ENCODE data around the gene FTCDNL1.

Gene FTCDNL1

DNA sequence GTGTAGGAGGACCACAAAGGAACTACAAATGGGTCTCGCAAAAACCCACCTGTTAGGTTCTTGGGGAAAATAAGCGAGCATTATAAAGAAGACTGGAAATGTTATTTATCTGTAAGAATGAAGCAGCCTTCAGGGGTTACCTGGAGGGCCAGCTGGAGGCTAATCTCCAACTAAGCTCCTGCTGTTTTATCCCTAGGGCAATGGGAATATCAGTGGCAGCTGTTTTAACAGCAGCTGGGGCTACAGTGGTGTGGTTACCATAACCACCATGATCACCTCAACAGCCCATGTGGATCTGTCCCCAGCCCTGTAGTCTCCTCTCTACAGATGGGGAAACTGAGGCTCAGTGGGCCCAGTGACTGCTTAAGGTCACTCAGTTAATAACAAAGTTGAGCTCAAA, 108.1 kb downstream of the FTCDNL1 start:
- no peak for DNase-seq (ENCODE audit: low read depth)

DNA sequence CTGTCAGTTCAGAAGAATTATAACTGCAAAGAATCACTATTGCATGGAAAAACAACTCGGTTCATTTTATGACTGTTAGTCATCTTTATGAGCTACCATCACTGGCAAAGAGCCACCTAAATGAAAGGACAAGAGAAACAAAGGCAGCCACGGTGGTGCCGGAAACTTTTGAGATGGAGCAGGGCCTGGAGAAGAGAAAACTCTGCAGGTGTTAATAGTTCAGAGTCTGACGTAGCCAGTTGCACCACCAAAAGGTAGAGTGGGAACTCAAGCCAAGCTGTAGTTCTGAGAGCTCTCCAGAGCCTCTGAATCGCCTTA, 110.9 kb downstream of the FTCDNL1 start:
- DNase-seq (ENCODE audit: low read depth) = no peak

DNA sequence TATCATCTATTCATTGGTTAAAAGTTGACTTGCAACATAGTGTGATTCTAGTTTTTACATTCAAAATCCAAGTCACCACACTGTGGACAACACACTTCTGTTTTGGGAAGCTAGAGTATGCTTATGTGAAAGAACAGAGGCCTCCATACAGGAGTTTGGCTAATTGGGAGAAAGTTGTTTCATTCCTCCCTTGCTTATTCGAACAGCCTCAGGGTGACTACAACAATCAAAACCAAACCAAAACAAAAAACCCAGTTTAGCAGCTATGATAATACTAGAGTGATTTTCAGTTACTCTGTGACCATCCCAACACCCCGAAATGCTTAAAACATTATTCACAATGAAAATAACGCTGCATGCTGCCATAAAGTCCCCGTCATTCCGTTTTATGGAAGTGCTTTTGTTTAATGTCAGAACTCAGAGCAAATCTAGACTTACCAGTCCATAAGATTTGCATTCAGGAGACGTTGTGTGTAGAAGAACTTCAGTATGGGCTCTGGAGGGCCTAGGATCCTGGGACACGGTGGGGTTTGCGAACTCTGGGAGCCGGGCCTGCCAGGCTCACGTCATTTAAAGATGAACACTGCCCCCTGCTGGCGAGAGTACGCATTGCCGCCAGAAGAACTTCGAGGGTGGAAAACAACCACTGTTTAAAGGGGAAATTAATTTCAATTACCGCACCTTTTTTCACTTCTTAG, 111.4 kb downstream of the FTCDNL1 start:
- DNase-seq (ENCODE audit: low read depth) = peak; percentile 51

DNA sequence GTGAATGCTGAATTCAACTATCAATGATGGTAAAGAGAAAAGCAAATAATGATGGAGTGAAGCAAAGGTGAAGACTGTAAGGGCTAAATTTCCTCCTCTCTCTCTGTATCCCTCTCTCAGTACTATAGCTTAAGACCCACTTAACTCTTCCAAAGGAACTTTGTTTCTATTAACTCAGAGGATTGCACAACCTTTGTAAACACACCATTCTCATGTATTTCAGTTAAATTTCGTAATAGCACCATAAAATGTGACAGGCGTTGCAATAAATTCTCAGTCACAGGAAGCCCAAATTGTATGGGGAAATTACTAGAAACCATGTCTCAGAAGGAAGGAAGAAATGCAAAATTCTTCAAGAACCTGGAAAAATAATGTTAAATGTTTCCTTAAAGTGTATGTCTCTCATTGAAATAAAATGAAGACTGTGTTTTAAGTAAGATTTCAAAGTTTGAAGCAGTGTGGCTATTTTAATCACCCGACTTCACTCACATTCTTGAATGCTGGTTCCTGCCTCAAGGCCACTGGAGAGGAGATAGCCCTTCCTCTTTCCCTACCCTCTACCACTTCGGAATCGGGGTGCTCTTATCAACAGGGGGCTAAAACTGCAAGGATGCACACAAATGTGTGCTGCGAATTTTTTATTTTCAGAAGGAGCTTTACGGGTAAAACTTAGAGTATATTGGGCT, 112.1 kb downstream of the FTCDNL1 start:
- no peak for DNase-seq (ENCODE audit: low read depth)

DNA sequence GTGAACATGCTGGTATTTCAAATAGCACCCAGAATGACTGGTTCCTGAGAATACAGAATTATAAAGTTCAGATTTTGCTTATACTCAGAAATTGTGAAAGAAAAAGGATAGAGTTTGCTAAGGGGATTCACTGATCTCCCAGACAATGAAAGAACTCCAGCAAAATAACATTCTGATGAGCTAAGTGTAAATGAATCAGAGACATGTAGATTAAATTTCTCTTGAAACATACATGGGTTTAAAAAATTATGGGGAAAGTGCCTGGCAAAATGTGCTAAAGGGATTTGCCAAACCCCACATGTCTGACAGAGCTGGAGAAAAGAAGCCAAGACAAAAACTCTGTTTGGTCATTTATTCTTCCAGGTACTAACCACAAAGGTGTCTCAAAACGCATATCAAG, 116.3 kb downstream of the FTCDNL1 start:
- DNase-seq (ENCODE audit: low read depth) = no peak

DNA sequence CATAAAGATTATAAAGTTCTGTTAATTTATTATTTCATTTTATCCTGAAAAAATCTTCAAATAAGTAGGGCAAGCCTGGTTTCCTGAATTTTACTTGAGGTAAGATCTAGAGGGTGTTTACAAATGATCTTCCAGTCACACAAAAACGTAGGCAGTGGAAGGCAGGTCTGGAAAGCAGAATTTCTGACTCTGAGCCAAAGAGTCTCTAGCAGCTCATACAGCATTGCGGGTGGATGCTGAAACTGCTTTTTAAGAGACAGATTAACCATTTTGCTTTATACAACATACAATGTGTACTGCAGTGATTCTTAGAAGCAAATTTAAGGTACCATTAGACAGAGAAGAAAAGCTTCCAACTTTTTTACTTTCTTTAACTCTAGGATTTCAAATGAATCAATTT, 117.0 kb downstream of the FTCDNL1 start:
- no peak for DNase-seq (ENCODE audit: low read depth)

DNA sequence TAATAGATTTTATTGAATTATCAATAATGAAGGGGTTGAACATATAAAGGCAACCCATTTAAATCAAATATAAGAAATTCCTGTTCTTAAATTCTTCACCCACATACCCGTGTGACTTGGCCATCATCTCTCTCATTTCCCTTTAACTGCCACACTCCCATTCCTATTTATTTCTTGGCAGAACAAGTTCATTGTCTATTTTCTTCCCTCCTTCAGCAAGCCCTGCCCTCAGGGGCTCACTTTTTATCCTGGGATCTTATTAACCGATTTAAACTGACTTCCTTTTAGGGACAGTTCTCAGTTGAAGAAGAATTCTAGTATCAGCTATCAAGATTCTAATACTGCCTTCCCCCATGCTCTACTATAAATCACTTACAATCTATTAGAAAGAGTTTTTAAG, 123.2 kb downstream of the FTCDNL1 start:
- no peak for DNase-seq (ENCODE audit: low read depth)

DNA sequence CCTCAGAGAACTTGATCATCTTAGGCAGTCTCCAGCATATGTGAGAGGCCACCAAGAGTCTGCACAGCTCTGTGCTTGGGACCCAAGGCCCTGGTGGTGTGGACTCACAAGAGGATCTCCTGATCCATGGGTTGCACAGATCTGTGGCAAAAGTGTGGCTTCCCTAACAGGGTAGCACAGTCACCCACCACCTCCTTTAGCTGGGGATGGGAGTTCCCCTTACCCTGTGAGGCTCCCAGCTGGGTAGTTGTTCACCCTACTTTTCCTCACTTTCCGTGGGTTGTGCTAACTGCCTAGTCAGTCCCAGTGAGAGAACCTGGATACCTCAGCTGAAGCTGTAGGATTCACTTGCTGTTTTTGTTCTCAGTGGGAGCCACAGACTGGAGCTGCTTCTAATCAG, 123.7 kb downstream of the FTCDNL1 start:
- no peak for DNase-seq (ENCODE audit: low read depth)

DNA sequence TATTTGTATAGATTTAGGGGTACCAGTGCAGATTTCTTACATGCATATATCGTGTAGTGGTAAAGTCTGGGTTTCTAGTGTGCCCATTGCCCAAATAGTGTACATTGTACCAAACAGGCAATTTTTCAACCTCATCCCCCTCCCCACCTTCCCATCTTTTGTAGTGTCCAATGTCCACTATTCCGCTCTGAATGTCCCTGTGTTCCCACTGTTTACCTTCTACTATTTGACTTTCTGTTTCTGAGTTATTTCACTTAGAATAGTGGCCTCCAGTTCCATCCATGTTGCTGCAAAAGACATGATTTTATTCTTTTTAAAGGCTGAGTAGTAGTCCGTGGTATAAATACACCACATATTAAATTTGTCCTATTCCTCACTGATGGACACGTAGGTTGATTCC, 132.9 kb downstream of the FTCDNL1 start:
- DNase-seq (ENCODE audit: low read depth) = no peak

DNA sequence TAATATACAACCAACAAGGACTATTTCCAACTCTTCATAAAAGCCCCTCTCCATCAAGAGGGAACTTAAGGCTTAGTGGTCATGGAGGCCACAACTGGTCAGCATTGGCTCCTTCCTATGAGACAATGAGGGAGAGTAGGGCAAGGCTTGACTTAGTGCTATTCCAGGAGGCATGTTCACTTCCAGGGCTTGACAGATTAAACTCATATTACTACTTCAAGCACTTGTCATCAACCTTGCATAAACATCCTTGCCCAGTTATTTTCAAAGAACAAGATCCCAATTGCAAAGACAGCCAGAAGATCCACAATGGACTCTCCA, 133.4 kb downstream of the FTCDNL1 start:
- no peak for DNase-seq (ENCODE audit: low read depth)

DNA sequence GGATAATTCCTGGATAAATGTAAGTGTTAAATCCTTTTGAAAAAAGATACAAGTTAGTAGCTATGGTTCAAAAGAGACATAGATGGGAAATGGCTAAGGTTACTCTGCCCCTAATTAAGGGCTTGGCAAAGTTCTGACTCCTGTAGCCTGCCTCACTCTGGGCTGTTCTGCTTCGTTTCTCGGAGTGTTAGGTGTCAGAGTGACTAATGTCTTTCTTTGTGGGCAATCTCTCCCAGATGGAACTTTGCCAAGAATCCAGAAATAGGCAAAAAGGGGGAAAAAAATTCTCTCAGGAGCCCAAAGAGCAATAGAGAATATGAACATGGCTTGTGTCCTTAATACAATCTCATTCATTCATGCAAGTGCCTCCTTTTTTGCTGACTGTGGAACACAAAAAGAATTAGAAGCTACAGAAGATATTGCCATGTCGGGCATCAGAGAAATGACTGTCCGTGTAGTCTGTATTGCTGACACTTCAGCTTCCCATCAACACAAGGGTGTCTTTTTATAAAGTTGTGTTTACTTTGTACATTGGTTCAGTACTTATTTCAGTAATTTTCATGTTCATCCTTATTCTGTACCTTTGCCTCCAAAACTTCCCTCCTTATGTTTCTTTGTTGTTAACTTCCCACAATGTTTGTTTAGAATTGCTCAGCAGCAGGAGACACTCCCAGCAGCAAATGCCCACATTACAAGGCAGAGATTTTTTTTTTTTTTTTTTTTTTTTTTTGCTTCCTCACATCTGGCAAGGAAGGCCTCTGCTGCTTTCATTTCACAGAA, 134.0 kb downstream of the FTCDNL1 start:
- no peak for DNase-seq (ENCODE audit: low read depth)

DNA sequence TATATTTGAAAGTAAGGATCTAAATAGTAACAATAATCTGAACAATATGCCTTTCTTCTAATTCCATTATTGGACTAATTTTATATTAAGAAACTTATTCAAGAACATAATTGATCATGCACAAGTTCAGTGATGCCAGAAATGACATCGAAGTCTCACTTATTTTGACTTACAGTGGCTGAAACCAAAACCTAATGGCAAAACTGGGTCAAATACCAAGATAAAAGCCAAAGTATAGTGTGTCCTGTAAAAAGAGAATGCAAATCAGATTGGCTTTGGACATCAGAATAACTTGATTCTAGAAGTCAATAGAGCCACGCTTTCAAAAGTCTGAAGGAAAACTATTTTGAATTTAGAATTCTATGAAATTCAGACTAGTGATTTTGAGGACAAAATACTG, 137.2 kb downstream of the FTCDNL1 start:
- no peak for DNase-seq (ENCODE audit: low read depth)

DNA sequence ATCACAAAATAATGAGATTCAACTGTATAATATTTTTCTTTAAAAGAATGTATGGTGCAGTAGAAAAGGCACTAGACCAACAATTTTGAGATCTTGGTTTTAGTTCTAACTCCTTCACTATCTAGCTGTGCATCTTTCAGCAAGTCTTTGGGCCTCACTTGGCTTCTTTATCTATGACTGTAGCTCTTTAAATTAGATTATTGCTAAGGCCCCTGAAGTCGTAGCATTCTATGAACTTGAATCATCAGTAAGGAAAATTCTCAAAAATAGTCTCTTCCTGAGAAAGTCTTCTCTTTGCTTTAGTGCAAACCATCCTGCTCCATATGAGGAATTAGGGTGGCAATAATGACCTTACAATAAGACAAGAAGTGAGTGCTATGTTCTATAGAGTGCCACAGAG, 140.4 kb downstream of the FTCDNL1 start:
- no peak for DNase-seq (ENCODE audit: low read depth)
